HG02870 (cell line): ENCODE measurements around the gene NLE1.
"Not testable (repeated sequence)": the region's sequence is repeated elsewhere in the genome, so short reads cannot be mapped to it uniquely, and the experiment has no call there.

Experiments used
- ATAC-seq: cut with Tn5 transposase; IDR thresholded peaks from one replicate; pipeline ENCODE4 v1.9.1; 2021; ENCODE audit warnings: mild to moderate bottlenecking, moderate library complexity; ENCODE audit not compliant: unreplicated experiment

Gene NLE1

DNA sequence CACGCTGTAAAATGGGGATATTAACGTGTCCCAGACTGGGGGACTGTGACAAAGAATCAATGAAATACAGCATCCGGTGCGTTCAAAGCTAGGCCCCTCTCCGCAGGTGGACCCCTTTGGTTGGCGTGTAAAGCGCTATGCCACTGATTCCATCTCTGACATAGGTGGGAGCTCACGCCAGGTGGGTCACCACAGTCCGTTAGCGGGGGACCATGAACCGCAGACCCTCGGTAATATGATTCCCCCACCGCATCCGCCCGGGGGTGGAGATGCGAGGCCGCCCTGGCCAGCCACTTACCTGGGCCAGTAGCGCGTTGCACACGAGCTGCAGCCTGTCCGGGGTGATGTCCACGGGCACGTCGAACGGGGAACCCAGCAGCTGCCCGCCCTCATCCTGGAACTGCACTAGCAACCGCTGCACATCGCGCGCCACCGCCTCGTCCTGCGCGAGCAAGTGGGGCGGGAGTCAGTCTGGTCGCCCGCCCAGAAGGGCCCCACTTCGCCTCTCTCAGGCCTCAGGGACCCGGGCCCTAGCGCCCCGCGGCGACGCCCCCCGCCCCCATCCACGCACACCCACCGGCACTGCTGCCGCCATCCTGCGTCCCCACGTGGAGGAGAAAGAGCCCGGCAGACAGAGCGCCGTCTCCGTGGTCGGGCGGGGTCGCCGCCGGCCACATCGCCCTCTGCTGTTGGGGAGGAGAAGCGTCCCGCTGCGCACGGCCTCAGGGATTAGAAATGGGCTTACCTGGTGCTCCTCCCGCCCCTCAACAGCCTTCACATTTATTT, at the start of gene NLE1:
Gene NLE1, minus strand, starts transcription at position 623 of the 786 bp plus-strand sequence. Its CDS starts 28 bp downstream, at position 595.
- peak; percentile 85 for ATAC-seq

DNA sequence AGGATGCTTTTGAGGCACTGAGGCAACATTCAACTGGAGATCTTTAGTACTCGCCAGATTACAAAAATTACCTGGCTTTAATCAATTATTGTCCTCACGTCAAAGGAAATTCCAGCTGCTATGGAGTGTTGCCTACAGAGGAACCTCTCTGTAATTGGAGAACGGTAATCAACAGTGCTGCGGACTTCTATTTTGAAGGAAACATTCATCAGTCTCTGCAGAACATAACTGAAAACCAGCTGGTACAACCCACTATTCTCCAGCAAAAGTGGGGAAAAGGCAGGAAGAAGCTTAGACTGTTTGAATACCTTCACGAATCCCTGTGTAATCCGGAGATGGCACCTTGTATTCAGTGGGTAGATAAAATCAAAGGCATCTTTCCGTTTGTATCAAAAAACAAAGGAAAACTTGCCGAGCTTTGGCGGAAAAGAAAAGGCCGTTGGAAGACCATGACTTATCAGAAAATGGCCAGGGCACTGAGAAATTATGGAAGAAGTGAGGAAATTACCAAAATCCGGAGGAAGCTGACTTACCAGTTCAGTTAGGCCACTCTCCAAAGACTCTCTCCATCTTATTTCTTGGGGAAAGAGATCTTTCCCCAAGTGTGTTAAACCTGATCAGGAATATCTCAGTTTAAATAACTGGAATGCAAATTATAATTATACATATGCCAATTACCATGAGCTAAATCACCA, 49.0 kb upstream of the NLE1 start:
- no peak for ATAC-seq

DNA sequence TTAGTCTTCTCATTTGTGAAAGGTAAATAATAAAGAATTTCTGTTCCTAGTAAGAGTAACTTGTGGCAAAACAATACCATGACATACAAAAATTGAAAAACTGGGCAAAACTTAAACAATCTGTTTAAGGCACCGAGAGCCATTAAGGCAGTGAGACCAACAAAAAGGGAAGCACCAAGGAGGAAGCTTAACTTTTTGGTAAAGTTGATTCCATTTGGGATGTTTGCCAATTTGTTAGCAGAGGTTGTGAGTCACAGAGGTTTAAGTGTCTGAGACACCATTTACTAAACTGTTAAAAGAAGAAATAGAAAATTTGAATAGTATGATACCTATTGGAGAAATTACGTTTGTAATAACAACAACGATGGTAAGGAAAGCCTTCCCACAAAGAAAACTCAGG, 47.2 kb upstream of the NLE1 start:
- ATAC-seq, result no peak

- no peak for ATAC-seq
Observed at GRCh38 chr17:35188111-35188510, 46.0 kb upstream of the NLE1 start.

- no peak for ATAC-seq
Observed at GRCh38 chr17:35187481-35187880, 45.4 kb upstream of the NLE1 start.

- no peak for ATAC-seq
Observed at GRCh38 chr17:35185849-35186248, 43.7 kb upstream of the NLE1 start.

GRCh38 chr17:35184274-35184673, 42.2 kb upstream of the NLE1 start:
- ATAC-seq, result no peak

DNA sequence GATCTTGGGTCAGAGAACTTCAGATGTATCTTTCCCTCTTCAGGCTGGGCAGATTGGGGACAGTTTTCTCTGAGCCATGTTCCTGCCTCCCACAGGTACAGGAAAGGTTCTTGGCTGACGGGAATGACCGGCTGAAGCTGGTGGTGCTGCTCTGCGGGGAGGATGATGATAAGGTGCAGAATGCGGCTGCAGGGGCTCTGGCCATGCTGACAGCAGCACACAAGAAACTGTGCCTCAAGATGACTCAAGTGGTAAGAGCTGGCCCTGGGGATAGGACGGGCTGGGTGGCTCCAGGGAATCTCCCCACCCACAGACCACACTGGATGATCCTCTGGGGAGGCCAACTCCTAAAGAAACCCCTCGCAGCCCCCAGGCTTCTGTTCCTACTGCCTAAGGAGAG, 41.2 kb upstream of the NLE1 start:
- no peak for ATAC-seq

- not testable (repeated sequence) for ATAC-seq
Observed at GRCh38 chr17:35179379-35179778, 37.3 kb upstream of the NLE1 start.

DNA sequence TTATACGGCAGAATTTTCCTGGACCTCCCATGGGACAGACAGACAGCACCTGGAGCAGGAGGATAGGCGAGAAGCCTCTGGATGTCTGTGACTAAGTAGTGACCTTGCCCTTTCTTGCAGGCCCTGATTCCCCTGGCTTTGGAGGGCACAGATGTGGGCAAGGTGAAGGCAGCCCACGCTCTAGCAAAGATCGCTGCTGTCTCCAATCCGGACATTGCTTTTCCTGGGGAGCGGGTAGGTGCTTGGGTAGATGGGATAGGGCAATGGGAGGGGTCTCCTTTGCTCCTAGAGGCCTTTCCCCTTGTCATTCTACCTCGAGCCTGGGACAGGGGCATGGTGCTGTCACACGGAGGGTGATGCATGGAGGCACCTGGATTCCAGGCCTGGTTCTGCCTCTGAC, 34.8 kb upstream of the NLE1 start:
- ATAC-seq, result no peak

DNA sequence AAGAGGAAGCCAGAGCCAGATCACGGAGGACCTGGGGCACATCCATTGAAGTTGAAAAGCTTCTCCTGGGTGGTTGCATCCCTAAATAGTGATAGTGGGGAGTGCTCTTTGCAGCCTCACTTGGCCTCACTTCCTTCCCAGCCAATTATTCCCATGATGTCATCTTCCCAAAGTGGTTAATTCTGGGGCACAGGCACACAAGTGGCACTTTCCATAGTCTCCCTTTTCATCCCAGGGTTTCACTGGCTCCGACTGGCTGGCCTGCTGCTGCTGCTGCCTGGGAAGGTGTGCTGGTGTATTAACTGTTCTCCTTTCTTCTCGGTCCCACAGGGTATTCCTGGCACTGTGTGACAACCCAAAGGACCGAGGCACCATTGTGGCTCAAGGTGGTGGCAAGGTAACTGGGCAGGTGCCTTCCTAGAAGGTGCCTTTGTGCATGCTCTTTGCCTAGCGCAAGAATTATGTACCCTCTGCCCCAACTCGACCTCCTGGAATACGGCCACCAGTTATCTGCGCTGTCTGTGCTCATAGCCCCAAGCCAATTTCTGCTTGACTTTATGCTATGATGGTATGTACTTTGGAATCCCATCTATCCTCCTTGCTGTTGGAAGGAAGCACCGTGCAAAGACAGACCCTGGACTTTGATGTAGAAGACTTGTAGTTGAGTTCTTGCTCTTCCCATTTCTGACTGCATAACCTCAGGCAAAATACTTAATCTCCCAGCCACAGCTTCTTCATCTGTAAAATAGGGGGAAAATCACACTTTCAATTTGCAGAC, 33.7 kb upstream of the NLE1 start:
- no peak for ATAC-seq

- ATAC-seq, result no peak
Observed at GRCh38 chr17:35174835-35175334, 32.8 kb upstream of the NLE1 start.

DNA sequence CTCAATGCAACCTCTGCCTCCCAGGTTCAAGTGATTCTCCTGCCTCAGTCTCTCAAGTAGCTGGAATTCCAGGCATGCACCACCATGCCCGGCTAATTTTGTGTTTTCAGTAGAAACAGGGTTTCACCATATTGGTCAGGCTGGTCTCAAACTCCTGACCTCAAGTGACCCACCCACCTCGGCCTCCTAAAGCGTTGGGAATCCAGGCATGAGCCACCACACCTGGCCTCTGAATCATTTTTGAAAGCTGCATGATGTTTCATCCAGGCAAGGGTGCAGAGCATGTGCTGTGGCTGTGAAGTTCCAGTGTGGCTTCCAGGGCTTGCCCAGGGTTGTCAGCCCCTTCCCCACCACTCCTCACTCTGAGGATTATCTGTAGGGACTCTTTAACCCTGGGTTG, 30.2 kb upstream of the NLE1 start:
- ATAC-seq, result not testable (repeated sequence)

DNA sequence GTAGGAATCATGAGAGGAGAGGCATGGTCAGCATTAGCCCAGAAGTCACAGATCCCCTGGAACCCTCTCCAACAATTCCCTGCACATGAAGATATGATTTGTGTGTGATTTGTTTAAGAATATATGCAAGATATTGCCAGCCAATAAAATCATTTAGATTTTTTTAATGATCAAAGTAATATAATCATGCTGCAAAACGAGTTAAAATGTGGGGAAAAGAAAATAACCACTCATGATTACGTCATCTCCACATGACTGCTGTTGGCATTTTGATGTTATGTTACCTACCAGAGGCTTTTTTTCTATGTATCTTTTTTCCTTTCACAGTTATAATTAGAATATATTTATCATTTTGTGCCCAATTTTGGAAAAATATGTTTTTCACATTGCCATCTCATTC, 29.7 kb upstream of the NLE1 start:
- ATAC-seq, result no peak

DNA sequence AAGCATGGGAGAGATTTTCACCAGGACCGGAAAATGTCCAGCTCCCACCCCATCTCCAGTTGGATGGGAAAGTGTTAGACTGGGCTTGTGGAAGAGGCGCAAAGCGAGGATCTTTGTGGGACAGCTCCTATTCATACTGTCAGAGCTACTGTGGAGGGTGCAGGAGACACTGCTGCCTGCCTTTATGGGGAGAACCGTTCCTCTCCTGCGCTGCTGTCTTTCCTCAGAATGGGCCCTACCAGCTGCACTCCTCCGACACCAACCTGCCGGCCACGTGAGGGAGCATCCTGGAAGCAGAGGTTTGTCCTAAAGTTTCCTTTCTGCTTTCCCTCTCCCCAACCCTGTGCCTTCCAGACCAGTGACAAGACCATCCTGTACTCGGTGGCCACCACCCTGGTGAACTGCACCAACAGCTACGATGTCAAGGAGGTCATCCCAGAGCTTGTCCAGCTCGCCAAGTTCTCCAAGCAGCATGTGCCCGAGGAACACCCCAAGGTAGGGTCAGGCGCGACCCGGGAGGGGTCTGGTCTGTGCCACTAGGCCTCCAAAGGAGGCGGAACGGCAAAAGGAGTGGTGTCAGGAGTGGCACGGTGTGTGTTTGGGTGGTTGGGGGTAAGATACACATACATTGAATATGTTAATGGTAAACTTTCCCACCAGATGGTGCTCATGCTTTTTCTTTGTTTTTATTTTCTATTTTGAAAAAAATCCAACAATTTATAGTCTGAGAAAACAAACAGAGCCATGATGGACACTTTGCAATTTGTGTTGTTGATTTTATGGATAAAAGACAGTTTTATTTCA, 29.1 kb upstream of the NLE1 start:
- no peak for ATAC-seq

DNA sequence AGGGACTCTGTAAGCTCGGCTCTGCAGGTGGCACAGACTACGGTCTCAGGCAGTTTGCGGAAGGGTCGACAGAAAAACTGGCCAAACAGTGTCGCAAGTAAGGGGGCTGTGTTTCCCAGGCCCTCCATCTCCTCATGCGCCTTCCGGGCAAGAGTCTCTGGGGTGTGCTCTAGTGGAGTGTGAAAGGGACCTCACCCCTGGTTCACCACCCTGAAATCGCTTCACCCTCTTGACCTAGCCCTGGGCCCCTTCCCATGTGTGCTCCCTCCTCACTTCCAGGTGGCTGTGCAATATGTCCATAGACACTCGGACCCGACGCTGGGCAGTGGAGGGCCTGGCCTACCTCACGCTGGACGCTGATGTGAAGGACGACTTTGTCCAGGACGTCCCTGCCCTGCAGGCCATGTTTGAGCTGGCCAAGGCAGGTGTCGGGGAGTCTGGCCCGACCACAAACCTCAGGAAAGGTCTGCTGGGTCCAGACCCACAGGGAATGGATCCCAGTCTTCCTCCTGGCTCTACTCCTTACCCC, 27.8 kb upstream of the NLE1 start:
- ATAC-seq, result no peak

DNA sequence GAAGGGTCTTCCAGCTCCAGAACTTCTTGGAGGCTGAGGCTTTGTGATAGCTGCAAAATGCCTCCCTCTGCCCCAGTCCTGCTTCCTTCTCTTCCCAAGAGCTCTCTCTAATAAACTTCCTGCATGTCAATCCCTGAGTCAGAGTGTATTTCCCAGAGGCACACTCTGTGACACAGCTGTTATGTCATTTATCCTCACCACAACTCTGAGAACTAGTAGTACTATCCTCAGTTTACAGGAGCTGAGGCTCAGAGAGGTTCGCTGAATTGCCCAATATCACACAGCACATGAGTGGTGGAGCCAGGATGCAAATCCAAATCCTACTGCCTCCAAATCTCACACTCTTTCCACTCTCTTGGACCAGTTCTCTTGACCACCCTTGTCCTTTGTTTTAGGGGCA, 25.6 kb upstream of the NLE1 start:
- ATAC-seq, result no peak

- no peak for ATAC-seq
Observed at GRCh38 chr17:35167046-35167445, 24.9 kb upstream of the NLE1 start.

- ATAC-seq, result no peak
Observed at GRCh38 chr17:35166526-35166925, 24.4 kb upstream of the NLE1 start.

- no peak for ATAC-seq
Observed at GRCh38 chr17:35164716-35165115, 22.6 kb upstream of the NLE1 start.
